ENCODE results near the gene RNF215.
"Not testable (repeated sequence)": the region's sequence is repeated elsewhere in the genome, so short reads cannot be mapped to it uniquely, and the experiment has no call there.

RNF215 gene

DNA sequence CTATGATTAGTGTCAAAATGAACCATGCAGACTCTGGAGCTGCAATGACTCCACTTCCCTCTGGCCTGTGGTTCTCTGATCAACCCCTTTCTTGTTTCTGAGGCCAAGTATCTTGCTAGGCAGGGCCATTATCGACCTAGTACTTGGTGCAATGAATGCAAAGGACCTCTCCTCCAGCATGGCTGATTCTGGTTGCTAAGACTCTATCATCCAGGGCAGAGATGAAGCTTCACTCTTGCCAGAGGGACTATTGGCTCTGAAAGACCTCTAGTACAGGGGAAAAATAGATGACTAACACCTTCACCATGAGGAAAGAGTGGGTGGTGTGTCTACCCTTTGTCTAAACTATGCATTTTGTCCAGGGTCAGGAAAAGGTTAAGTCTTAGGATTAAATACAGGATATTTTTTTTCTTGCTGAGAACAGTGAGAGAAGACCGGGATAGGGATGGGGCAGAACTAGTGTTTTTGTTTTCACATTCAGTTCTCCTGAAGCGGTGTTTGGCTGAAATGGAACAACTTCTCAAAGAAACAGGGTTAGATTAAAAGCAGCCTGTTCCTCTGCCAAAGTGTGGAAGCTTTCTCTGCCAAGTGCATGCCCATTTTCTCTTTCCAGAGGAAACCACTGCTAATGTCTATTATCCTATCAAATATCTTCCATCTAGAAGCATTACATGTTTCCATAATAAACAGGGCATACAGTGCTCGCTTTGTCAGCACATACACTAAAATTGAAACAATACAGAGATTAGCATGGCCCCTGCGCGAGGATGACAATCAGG, 33.3 kb upstream of the RNF215 start:
- DNase-seq: no peak

DNA sequence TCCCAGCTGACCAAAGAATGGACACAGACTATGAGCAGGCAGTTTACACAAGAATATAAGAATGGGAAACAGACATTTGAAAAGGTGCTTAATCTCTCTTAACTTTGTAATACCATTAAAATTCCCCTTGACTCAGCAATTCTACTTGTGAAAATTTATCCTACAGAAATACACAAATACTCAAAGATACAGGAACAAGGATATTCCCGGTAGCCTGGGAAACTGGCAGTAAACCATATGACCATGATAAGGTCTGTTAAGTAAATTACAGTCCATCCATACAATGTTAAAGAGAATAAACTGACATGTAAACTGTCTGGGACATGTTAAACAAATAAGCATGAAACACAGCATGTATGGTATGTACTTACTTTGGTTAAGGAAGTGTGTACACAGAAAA, 29.6 kb upstream of the RNF215 start:
- DNase-seq: no peak

DNA sequence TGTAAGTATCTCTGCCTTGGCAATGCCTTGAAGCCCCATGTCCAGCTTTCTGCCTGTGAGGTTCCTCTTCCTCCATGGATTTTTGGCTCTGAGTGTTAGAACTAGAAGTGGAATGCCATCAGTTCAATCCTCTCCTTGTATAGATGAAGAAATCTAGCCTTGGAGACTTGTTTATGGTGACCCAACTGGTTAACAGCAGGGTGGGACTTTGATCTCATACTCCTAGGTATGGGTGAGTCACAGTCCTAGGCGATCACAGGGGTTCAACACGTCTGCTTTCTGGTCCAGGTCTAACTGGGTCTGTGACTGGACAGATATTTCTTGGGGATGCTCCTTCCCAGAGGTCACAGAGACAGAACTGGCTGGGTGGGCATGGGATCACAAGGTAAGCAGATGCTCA, 29.2 kb upstream of the RNF215 start:
- DNase-seq: no peak

DNA sequence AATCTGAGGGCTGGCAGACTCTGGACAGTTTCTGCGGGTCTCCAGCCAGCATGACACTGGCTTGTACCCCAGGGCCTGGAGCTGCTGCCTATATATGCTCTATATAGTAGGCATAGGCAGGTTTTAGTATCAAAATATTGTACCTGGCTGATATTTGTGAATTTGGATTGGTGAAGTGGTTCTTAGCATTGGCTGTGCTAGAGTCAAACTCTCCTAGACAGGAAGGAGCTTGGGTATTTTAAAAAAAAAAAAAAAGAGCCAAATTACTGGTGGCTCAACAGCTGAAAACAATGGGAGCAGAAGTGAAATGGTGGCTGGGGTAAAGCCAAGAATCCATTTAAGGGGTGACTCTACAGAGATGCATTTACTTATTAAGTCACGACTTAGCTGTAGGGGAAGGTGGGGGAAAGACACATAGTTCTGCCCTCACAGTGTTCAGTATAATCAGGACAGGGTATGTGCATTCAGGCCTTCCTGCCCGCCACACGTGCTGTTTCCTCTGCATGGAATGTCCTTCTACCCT, 27.4 kb upstream of the RNF215 start:
- DNase-seq: no peak

DNA sequence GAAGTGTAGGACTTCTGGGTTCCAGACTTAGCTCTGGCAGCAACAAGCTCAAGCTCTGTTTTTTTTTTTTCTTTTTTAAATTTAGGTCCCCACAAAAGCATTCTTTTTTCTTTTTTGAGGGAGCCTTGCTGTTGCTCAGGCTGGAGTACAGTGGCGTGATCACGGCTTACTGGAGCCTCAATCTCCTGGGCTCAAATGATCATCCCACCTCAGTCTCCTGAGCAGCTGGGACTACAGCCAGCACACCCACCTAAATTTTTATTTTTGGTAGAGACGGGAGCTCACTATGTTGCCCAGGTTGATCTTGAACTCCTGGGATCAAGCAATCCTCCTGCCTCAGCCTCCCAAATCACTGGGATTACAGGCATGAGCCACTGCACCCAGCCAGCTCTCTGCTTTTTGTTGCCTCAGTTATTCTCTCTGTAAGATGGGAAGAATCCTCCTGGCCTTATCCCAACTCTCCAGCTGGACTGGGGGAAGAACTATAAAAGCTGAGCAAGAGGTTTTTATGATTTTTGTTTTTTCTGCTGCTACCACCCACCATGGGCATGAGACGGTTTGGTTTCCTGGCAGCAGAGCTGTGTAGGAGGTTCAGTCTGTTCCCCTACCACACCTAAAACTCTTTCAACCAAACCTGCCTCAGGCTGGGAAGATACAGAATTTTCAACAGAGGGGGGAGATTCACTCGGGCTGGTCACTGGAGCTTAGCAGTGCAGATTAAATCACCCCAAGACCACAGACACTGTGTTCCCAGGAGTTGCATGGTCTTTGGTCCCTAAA, 26.7 kb upstream of the RNF215 start:
- no peak for DNase-seq

DNA sequence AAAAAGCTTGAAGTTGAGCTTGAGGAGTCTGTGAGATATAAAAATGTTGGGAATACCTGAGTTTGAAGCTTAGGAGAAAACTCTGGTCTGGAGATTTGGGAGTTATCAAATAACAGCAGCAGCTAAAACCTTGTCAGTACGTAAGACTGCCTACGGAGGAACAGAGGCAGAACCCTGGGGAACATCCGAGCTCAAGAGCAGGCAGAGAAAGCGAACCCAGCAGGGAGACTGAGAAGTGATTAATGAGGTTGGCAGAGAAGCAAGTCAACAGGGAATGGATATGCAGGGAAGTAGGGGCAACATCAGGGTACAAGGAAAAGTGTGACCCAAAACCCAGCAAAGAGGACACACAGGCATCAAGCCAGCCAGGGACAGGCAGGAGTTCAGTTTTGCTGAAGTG, 25.8 kb upstream of the RNF215 start:
- no peak for DNase-seq

DNA sequence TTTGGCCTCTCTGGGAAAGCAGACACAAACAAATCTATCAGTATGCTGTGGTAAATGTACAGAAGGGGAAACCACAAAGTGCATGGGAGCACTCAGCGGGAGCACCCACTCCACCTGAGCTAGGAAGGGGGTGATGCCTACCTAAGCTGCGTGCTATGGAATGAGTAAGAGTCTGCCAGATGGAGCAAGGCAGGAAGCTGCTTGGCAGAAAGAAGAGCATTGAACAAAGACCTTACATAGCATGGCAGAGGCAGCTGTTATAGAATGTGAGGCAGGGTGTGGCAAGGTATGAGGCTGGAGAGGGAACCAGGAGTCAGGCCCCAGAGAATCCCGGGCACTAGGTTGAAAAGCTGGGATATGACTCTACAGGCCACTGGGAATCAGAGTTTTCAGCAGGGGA, 24.6 kb upstream of the RNF215 start:
- DNase-seq: no peak

DNA sequence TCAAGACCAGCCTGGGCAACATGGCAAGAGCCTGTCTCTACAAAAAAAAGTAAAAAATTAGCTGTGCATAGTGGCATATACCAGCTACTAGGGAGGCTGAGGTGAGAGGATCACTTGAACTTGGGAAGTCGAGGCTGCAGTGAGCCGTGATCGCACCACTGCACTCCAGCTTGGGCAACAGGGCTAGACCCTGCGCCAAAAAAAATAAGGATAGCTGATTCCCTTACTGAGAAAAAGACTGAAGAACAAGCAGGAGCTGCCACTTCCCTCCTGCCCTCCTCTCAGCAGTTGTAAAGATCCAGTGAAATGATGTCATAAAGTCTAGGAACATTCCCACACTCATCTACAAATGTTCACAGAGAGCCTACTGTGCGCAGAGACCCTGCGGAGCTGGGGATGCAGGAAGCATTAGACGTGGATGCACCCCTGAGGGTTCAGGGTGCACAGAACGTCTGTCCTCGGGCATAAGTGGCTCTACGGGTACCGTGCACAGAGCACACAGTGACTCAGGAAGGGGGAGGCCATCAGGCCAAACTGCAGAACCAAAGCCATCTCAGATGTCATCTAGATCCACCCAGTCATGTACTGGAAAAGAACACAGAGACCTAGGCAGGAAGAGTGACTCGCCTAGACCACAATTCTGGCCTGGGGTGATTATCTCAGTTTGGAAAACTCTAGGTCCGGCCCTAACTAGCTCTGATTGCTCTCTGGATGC, 21.3 kb upstream of the RNF215 start:
- no peak for DNase-seq

DNA sequence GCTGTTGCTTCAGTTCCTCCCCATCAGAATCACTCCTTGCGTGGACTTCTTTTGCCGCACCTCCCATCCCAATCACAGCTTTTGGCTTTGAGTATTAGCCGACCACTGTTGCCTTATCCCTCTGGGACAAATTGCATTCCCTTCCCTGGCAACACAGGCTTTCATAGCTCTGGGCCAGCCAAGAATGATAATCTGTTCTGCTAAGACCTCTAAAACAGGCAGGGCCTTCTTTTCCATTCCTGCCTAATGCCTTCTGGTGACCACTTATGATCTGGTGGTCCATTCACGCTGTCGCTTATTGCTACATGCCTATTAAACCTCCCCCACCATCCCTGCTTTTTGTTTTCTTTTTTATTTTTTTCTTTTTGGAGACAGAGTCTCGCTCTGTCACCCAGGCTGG, 19.2 kb upstream of the RNF215 start:
- no peak for DNase-seq

DNA sequence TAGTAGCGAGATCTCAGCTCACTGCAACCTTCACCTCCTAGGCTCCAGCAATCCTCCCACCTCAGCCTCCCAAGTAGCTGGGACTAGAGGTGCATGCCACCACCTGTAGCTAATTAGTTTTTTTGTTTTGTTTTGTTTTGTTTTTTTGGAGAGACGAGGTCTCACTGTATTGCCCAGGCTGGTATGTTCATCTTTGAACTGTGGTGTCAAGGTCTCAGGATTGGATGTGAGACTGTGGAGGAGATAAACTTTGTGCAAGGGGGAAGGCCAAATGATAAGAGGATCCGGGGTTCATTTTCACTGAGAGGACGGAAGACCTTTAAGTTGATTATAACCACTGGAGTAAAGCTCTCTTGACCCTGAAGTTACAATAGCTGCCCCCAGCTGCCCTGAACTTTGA, 18.5 kb upstream of the RNF215 start:
- no peak for DNase-seq

DNA sequence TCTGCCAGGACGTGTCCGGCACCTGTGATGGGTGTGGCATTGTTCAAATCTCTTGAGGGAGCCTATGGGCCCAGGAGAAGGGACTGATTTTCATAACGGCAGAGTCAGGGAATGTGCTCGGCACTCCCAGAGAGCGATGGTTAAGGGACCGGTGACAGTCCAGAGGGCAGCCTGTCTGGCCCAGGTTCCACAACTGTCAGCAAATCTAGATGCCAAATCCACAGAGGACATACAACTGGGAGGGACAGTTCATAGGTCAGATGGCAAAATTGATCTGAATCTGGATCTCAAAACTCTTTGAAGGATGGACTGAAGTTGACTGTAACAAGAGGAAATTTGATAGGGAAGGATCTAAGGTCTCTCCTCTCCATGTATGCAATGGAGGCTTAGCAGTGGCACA, 17.1 kb upstream of the RNF215 start:
- no peak for DNase-seq

DNA sequence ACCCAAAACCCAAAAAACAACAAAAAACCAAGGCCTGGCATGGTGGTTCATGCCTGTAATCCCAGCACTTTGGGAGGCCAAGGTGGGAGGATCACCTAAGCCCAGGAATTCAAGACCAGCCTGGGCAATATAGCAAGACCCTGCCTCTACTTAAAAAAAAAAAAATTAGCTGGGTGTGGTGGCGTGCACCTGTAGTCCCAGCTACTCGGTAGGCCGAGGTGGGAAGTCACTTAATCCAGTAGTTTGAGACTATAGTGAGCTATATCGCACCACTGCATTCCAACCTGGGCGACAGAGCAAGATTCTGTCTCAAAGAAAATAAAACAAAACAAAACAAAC, 15.5 kb upstream of the RNF215 start:
- DNase-seq: not testable (repeated sequence)

DNA sequence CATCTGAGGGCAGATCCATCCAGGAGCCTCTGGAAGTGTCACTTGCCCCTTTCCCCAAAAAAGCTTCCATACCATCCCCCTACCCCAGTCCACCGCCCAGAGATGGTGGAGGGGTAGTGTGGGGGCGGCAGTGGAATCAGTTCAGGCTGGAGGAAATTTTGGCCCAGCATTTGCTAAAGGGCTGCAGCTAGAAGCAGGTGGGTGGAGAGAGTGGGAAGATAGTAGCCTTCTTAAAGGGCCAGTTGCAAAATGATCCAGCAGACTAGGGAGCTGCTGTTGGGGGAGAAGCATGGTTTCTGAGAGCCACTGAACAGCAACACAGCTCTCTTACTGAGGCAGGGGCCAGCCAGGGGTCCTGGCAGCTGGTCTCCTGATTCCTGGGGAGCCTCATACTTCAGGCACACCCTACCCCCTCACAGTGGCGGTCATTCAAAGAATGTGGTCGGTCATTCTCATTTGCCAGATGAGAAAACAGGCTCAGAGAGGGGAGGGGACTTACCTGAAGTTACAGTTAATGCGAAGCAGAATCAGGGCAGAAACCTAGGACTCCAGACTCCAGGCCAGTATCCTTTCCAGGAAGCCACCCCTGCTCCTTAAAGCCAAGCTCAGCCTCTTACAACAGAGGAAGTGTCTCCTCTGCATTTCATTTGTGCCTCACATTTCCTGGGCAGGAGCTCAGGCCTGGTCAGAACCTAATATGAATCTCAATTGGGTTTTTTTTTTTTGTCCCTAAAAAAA, 15.0 kb upstream of the RNF215 start:
- no peak for DNase-seq

DNA sequence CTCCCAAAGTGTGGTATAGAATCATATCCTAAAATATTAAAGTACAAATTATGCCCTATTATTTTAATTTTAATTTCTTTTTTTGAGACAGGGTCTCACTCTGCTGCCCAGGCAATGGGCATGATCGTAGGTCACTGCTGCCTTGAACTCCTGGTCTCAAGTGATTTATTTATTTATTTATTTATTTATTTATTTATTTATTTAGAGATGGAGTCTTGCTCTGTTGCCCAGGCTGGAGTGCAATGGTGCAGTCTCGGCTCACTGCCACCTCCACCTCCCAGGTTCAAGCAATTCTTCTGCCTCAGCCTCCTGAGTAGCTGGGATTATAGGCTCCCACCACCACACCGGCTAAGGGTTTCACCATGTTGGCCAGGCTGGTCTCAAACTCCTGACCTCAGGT, 13.8 kb upstream of the RNF215 start:
- DNase-seq: not testable (repeated sequence)

DNA sequence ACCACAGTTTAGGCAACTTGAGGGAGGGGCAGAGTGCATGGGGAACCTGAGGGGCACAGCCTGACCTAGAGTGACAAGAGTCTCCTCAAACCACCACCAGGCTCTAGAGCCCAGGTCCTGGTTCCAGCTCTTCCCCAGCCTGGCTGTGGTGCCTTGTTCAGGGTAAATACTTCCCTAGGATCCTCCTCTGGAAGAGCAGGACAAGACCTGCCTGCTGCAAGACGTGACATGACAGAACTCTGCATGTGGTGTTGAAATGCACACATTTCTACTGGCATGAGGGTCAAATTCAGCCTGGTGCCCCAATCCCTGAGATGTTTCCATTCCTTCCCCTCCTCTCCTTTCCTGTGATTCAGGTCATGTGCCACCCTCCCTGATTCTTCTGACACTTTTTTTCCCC, 12.9 kb upstream of the RNF215 start:
- no peak for DNase-seq

DNA sequence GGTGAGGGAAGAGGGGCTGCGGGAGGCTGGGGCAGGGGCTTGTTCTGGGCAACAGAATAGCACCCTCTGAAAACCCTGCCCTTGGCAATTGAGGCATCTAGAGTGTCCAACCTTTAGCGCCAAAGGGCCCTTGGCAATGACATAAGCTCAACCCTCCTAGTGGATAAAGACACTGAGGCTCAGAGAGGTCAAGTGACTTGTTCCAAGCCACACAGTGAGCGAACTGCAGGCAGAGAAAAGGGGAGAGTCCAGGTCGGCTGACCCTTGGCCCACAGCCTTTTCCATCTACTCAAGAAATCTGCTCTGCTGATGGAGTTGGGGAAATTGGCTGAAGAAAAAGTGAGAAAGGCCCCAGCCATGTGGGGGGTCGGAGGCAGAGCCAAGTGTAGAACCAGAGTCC, 12.5 kb upstream of the RNF215 start:
- no peak for DNase-seq

DNA sequence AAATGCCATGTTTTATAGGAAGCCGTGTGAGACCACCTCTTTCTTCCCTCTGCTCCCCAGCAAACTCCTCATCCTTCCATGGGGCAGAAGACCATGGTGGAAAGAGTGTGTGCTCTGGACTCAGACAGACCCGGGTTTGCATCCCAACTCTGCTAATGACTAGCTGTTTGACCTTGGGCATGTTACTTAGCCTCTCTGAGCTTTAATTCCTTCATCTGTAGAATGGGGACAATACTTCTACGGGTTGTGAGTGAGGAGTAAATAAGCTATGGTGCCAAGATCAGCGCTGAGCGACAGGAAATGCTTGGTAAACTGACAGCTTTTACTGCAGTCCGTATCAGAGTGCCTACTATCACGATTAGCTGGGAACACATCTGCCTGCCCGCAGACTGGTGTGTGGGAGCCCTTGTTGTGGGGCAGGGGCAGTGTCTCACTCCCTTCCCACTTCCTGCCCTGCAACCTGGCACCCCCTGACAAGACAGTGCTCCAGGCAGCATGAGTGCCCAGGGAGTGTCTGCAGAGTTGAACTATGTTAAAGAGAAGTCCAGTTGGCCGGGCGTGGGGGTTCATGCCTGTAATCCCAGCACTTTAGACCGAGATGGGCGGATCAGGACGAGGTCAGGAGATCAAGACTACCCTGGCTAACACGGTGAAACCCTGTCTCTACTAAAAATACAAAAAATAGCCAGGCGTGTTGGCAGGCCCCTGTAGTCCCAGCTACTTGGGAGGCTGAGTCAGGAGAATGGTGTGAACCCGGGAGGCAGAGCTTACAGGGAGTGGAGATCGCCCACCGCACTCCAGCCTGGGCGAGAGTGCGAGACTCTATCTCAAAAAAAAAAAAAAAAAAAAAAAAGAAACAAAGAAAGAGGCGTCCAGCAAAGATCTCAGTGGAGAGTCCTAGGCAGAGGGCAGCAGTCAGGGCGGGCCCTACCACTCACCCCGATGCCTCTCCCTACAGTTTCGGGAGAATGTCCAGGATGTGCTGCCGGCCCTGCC, 11.8 kb upstream of the RNF215 start:
- DNase-seq: no peak

DNA sequence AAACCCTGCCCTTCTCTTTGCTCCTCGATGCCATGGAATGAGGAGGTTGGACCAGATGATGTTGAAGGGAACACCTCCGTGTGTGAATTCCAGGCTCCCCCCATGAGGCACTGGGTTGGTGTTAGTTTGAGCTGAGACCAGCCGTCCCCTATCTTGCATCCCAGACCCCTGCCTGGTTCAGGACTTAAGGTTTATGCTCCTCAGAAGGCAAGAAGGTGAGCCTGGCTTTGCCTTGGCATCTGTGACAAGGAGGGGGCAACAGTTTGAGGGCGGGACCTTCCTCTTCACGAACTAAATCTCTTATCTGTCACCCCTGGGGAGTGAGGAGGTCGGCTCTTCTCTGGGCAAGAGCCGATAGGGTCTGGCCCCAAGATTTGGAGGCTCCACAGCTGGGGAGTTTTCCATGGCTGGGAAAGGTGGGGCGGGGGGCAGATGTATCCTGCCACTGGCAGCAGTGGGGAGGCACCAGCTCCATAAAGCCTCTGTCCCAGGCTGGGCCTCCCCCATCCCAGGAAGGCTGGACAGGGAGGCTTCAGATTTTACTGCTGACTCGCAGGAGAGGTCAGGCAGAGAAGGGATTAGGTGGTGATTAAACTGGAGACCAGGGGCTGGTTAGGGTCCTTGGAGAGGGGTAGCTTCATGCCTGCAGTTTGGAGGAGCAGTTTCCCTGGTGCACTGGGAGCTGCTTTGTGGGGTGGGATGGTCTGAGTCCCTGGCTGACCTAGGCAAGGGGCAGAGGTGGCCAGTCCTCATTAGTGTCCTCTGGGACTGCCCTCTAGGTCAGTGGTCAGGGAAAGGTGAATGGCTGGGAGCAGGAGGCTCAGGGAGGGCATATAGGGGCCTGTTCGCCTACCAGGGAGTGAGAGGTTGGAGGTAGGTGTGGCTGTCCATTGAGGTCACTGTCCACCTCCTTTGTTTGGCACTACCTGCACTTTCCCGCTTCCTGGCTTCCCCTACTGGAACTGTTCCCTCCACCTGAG, 10.7 kb upstream of the RNF215 start:
- no peak for DNase-seq

DNA sequence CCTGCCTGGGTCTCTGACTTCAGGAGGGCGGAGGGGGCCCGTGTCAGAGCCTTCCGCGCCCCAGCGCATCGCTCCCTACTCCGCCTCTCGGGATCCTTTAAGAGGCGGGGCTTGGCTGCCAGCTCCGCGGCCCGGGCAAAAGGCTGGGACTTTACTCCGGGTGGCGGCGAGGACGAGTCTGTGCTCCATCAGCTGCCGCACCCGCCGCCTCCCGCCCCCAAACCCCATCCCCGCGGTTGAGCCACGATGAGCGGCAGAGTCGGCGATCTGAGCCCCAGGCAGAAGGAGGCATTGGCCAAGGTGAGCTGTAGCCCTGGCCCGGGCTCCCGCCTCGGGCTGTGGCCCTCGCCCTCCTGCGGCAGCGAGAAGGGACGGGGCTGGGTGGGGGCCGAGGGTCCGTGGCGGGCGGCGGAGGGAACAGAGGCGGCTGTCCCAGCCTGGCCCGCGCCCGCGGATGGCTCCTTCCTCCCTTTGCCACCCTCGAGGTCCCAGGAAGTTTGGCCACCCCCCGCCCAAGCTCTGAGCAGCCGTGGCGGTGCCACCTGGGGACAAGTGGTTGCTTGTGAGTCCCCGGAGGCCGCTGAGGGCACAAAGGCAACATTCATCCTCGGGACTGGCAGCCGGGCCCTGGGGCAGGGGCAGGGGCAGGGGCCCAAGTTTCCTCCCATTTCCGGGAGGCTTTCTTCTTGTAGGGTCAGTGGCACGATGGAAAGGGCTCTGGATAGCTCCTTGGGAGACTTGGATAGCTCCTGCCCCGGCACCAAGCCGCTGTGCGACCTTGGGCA, 9.9 kb upstream of the RNF215 start, which contains the start of gene SEC14L2:
Gene SEC14L2, plus strand, starts transcription at position 148 of the 785 bp plus-strand sequence. Its CDS starts 99 bp downstream, at position 247.
- DNase-seq: peak in 2 of 4 experiments; percentile 9 to 11
